Measurements from ENCODE around the gene DPM3. TPM values are rescaled to one million over a fixed set of nuclear protein-coding genes. Genes with fewer than 3 reads are reported as not detected.

The DPM3 gene
- total RNA-seq, 1 experiment from 2014 or later = 113 TPM

GRCh38 chr1:155166471-155167165 is 26.3 kb upstream of the DPM3 start:
- no peaks in the 10 kb centered on the region for H3K9me3 ChIP-seq (ENCODE audit: control insufficient read depth in 1 of 2, insufficient read depth in 1 of 2, low read depth in 1 of 2, low read length in 2 of 2)
- no peak overlapping the region for H3K4me3 ChIP-seq (replicated peaks in 1 of 2; ENCODE audit: low read depth in 1 of 2, low read length in 2 of 2)
- DNase-seq (ENCODE audit: low read depth, low spot score) (no peak), ATAC-seq (no peak)
- H3K4me1 ChIP-seq (ENCODE audit: control insufficient read depth in 1 of 2, insufficient read depth in 2 of 2, low read length in 2 of 2) = peaks cover 2 to 11% of the 10 kb centered on the region in 2 experiments; a peak in 1 of 4 replicates
- ChIA-PET RAD21 (ENCODE audit: low non-redundant PET in 1 of 2, low total read pairs in 2 of 2, uncharacterized antibody in 2 of 2, unreplicated experiment in 2 of 2) (interaction anchor here (0.6 to 1.7 kb wide), 8 partner anchors 26 to 81 kb away, joined by 4 to 35 read pairs (median 6); partner anchors contain the start of genes DPM3 (in 1 of the 2) and SLC50A1 (in 1 of the 2)), CTCF (interaction anchor here (0.6 to 3.1 kb wide), 28 partner anchors 8 to 165 kb away, joined by 3 to 163 read pairs (median 4); partner anchors contain the start of genes ADAM15, EFNA4 and SLC50A1), POLR2A (interaction anchor here (0.8 to 1.5 kb wide), 4 partner anchors 14 to 91 kb away, joined by 3 to 7 read pairs (median 5); no protein-coding TSS in a partner anchor)
- H3K9ac ChIP-seq (ENCODE audit: low read length) = no peak overlapping the region
- H4K20me1 ChIP-seq (ENCODE audit: insufficient read depth) = no peaks in the 10 kb centered on the region
- intact Hi-C loops (cut with micrococcal nuclease) = loop anchor here (1.0 to 5.0 kb wide), 3 partner anchors 32 to 75 kb away; partner anchors contain the start of gene SLC50A1
- peaks cover 11% of the 10 kb centered on the region for H3K79me2 ChIP-seq (ENCODE audit: insufficient read depth, low read length)
- H2AFZ ChIP-seq (ENCODE audit: low read depth, low read length, poor library complexity, severe bottlenecking) = no peak overlapping the region
- BruUV-seq (replicated peaks) = no TSS peak
- no peaks in the 10 kb centered on the region for H3K27me3 ChIP-seq (ENCODE audit: insufficient read depth, low read length)
- H3K36me3 ChIP-seq (ENCODE audit: control insufficient read depth in 1 of 2, insufficient read depth in 2 of 2, low read length in 2 of 2) = peaks cover 2 to 7% of the 10 kb centered on the region in 2 experiments; a peak in 3 of 4 replicates
- H3K9me2 ChIP-seq (ENCODE audit: insufficient read depth) = no peaks in the 10 kb centered on the region
- no peak for TF ChIP-seq TCF7L2 (IDR thresholded peaks at IDR 0.05; ENCODE audit: borderline replicate concordance, extremely low read depth, insufficient read depth, insufficient read length)
- no peak for TF ChIP-seq ATF3 (IDR thresholded peaks at IDR 0.05)
- TF ChIP-seq MAX (IDR thresholded peaks at IDR 0.05) = no peak
- no peak for TF ChIP-seq YY1 (IDR thresholded peaks at IDR 0.05; ENCODE audit: extremely low read depth, insufficient replicate concordance, low read depth, low read length)
- no peak for TF ChIP-seq EGR1 (IDR thresholded peaks at IDR 0.05; ENCODE audit: low read depth)
- TF ChIP-seq EZH2 (IDR thresholded peaks at IDR 0.05) = no peak
- peak overlapping the region; percentile 94; the same call in 1 of the 2 replicates for H3K4me2 ChIP-seq (ENCODE audit: low read length)
- no peak overlapping the region for H3K27ac ChIP-seq (ENCODE audit: low read depth, low read length)

GRCh38 chr1:155166051-155166470 is 25.7 kb upstream of the DPM3 start:
- H2AFZ ChIP-seq (ENCODE audit: low read depth, low read length, poor library complexity, severe bottlenecking) = no peak overlapping the region
- ChIA-PET POLR2A (no interaction called here), RAD21 (ENCODE audit: low non-redundant PET in 1 of 2, low total read pairs in 2 of 2, uncharacterized antibody in 2 of 2, unreplicated experiment in 2 of 2) (no interaction called here), CTCF (interaction anchor here (1.2 to 3.1 kb wide), 3 partner anchors 71 to 121 kb away, joined by 3 to 163 read pairs (median 14); no protein-coding TSS in a partner anchor)
- H3K9me2 ChIP-seq (ENCODE audit: insufficient read depth) = no peaks in the 10 kb centered on the region
- no peaks in the 10 kb centered on the region for H3K9me3 ChIP-seq (ENCODE audit: control insufficient read depth in 1 of 2, insufficient read depth in 1 of 2, low read depth in 1 of 2, low read length in 2 of 2)
- BruUV-seq (replicated peaks) = no TSS peak
- no peak for ATAC-seq
- no peaks in the 10 kb centered on the region for H4K20me1 ChIP-seq (ENCODE audit: insufficient read depth)
- peaks cover 2 to 11% of the 10 kb centered on the region in 2 experiments; a peak in 1 of 4 replicates for H3K4me1 ChIP-seq (ENCODE audit: control insufficient read depth in 1 of 2, insufficient read depth in 2 of 2, low read length in 2 of 2)
- DNase-seq (ENCODE audit: low read depth, low spot score) = no peak
- peaks cover 2 to 7% of the 10 kb centered on the region in 2 experiments; a peak in 3 of 4 replicates for H3K36me3 ChIP-seq (ENCODE audit: control insufficient read depth in 1 of 2, insufficient read depth in 2 of 2, low read length in 2 of 2)
- no peak overlapping the region for H3K9ac ChIP-seq (ENCODE audit: low read length)
- H3K27me3 ChIP-seq (ENCODE audit: insufficient read depth, low read length) = no peaks in the 10 kb centered on the region
- intact Hi-C loops (cut with micrococcal nuclease) = loop anchor here (2.0 to 5.0 kb wide), 2 partner anchors 31 to 54 kb away; partner anchors contain the start of gene SLC50A1
- no peak overlapping the region for H3K27ac ChIP-seq (ENCODE audit: low read depth, low read length)
- H3K4me2 ChIP-seq (ENCODE audit: low read length) = no peak overlapping the region
- H3K4me3 ChIP-seq (replicated peaks in 1 of 2; ENCODE audit: low read depth in 1 of 2, low read length in 2 of 2) = no peak overlapping the region
- H3K79me2 ChIP-seq (ENCODE audit: insufficient read depth, low read length) = peaks cover 5% of the 10 kb centered on the region; the same call in 1 of the 2 replicates
- TF ChIP-seq CTCF (IDR thresholded peaks at IDR 0.05 in 2 of 3, conservative IDR thresholded peaks at IDR 0.05 in 1 of 3; ENCODE audit: borderline replicate concordance in 1 of 3, insufficient read depth in 1 of 3, low read depth in 2 of 3, low read length in 2 of 3) = no peak
- TF ChIP-seq EZH2 (IDR thresholded peaks at IDR 0.05) = no peak
- no peak for TF ChIP-seq YY1 (IDR thresholded peaks at IDR 0.05; ENCODE audit: extremely low read depth, insufficient replicate concordance, low read depth, low read length)
- no peak for TF ChIP-seq SIN3A (IDR thresholded peaks at IDR 0.05; ENCODE audit: low read depth)
- no peak for TF ChIP-seq CBX3 (IDR thresholded peaks at IDR 0.05; ENCODE audit: low read depth)
- TF ChIP-seq EGR1 (IDR thresholded peaks at IDR 0.05; ENCODE audit: low read depth) = no peak
- no peak for TF ChIP-seq REST (IDR thresholded peaks at IDR 0.05; ENCODE audit: low read depth)
- no peak for TF ChIP-seq POLR2A (IDR thresholded peaks at IDR 0.05; ENCODE audit: borderline replicate concordance, extremely low read depth, insufficient read depth, insufficient read length)

Data from HCT116 (cell line).